T47D (cell line): ENCODE data around the gene ZYX.

ENCODE experiments used
- DNase-seq, 2 experiments: peaks; one replicate each; pipeline versions ENCODE4 v3.0.0 to v3.0.0-alpha.2; 2011 to 2012; ENCODE audit warnings: low read depth in 1 of 2, low spot score in 1 of 2
- JUND ChIP-seq: IDR thresholded peaks from 2 replicates; pipeline ENCODE4 v1.6.1; 2012; ENCODE audit warnings: low read depth
- in situ Hi-C: cut with HindIII; loops from 2 replicates; pipeline ENCODE4 v1.10.0; 2016; ENCODE audit warnings: low sequenced_read_pairs, low pct_unique_long_range_greater_than_20kb

The ZYX gene

GRCh38 chr7:143355450-143356385, 25.4 kb upstream of the ZYX start:
- no peak for TF ChIP-seq JUND
- DNase-seq: no peak
- in situ Hi-C loops: no loop called here

- TF ChIP-seq JUND: no peak
- no peak for DNase-seq
- in situ Hi-C loops: no loop called here
These were observed 24.6 kb upstream of the ZYX start for GRCh38 chr7:143356414-143357050.

GRCh38 chr7:143358626-143359025, 22.5 kb upstream of the ZYX start:
- TF ChIP-seq JUND: no peak
- in situ Hi-C loops: no loop called here
- DNase-seq: no peak

GRCh38 chr7:143359771-143360353, 21.3 kb upstream of the ZYX start:
- in situ Hi-C loops: no loop called here
- no peak for TF ChIP-seq JUND
- DNase-seq: no peak

GRCh38 chr7:143360788-143361551, 20.2 kb upstream of the ZYX start:
- no peak for DNase-seq
- TF ChIP-seq JUND: no peak
- in situ Hi-C loops: no loop called here

GRCh38 chr7:143361552-143362130, 19.5 kb upstream of the ZYX start:
- in situ Hi-C loops: no loop called here
- DNase-seq: no peak

GRCh38 chr7:143362131-143363015, 18.8 kb upstream of the ZYX start, which contains the start of gene FAM131B:
Gene FAM131B (minus strand): TSS chr7:143362713. CDS start chr7:143362603, 110 bp downstream.
- no peak for DNase-seq
- no peak for TF ChIP-seq JUND
- in situ Hi-C loops: no loop called here

More at GRCh38 chr7:143361552-143362130, 19.5 kb upstream of the ZYX start:
- no peak for TF ChIP-seq JUND

- in situ Hi-C loops: no loop called here
- TF ChIP-seq JUND: no peak
- DNase-seq: no peak
These were observed 17.9 kb upstream of the ZYX start for GRCh38 chr7:143363016-143363937.

- in situ Hi-C loops: no loop called here
- no peak for TF ChIP-seq JUND
- DNase-seq: peak in 1 of 2 experiments; percentile 52
These were observed 13.2 kb upstream of the ZYX start for GRCh38 chr7:143367972-143368371.

- DNase-seq: no peak
- in situ Hi-C loops: no loop called here
These were observed 12.8 kb upstream of the ZYX start for GRCh38 chr7:143368387-143368786.

More at GRCh38 chr7:143368387-143368786, 12.8 kb upstream of the ZYX start:
- TF ChIP-seq JUND: no peak
